H9 (cell line): ENCODE measurements around the gene ACTN2. TPM values are rescaled to one million over a fixed set of nuclear protein-coding genes. Genes with fewer than 3 reads are reported as not detected.

Experiments
- DNase-seq: peaks from one replicate; pipeline ENCODE4 v3.0.0-alpha.2; 2017
- H2AFZ ChIP-seq: one replicate; pipeline ENCODE4 v1.6.1; 2013; ENCODE audit warnings: mild to moderate bottlenecking, low read length, control low read depth, moderate library complexity
- H2AK5ac ChIP-seq: 2 replicates; pipeline ENCODE4 v1.6.1; 2013; ENCODE audit warnings: low read length, control low read depth, mixed read lengths; ENCODE audit not compliant: insufficient read length
- H2BK120ac ChIP-seq: one replicate; pipeline ENCODE4 v1.6.1; 2013; ENCODE audit warnings: low read depth, mild to moderate bottlenecking, low read length, control low read depth, inconsistent platforms; ENCODE audit not compliant: poor library complexity, severe bottlenecking
- H2BK12ac ChIP-seq: 2 replicates; pipeline ENCODE4 v1.6.1; 2013; ENCODE audit warnings: low read length, control low read depth, mixed read lengths, low read depth; ENCODE audit not compliant: insufficient read length
- H2BK15ac ChIP-seq: 2 replicates; pipeline ENCODE4 v1.6.1; 2013; ENCODE audit warnings: low read depth, low read length, control low read depth
- H2BK20ac ChIP-seq: one replicate; pipeline ENCODE4 v1.6.1; 2013; ENCODE audit warnings: low read depth, mild to moderate bottlenecking, low read length, control low read depth, inconsistent platforms; ENCODE audit not compliant: poor library complexity, severe bottlenecking
- H2BK5ac ChIP-seq: 2 replicates; pipeline ENCODE4 v1.6.1; 2013; ENCODE audit warnings: low read length, control low read depth, mixed read lengths; ENCODE audit not compliant: insufficient read length
- H3K14ac ChIP-seq: 2 replicates; pipeline ENCODE4 v1.6.1; 2013; ENCODE audit warnings: low read length, control low read depth; ENCODE audit not compliant: insufficient read depth
- H3K18ac ChIP-seq: 2 replicates; pipeline ENCODE4 v1.6.1; 2013; ENCODE audit warnings: low read depth, mild to moderate bottlenecking, mixed read lengths, low read length, control low read depth; ENCODE audit not compliant: insufficient read length
- H3K23ac ChIP-seq: 2 replicates; pipeline ENCODE4 v1.6.1; 2013; ENCODE audit warnings: low read length, control low read depth, mixed read lengths, low read depth; ENCODE audit not compliant: insufficient read length
- H3K23me2 ChIP-seq: 2 replicates; pipeline ENCODE4 v1.6.1; 2013; ENCODE audit warnings: low read depth, mild to moderate bottlenecking, mixed read lengths, low read length, control low read depth; ENCODE audit not compliant: insufficient read length, poor library complexity, severe bottlenecking
- H3K27ac ChIP-seq: 2 replicates; pipeline ENCODE4 v1.5.1; 2013; ENCODE audit warnings: low read length, control low read depth, mixed read lengths, low read depth; ENCODE audit not compliant: insufficient read length
- H3K27me3 ChIP-seq: 2 replicates; pipeline ENCODE4 v1.6.1; 2013; ENCODE audit warnings: low read length, control low read depth, inconsistent platforms; ENCODE audit not compliant: insufficient read depth
- H3K4ac ChIP-seq: 2 replicates; pipeline ENCODE4 v1.6.1; 2013; ENCODE audit warnings: low read depth, mild to moderate bottlenecking, control low read depth, inconsistent platforms, low read length, moderate library complexity
- H3K4me1 ChIP-seq: 2 replicates; pipeline ENCODE4 v1.6.1; 2013; ENCODE audit warnings: low read length, control low read depth, inconsistent platforms; ENCODE audit not compliant: insufficient read depth
- H3K4me2 ChIP-seq: 2 replicates; pipeline ENCODE4 v1.6.1; 2013; ENCODE audit warnings: low read length, control low read depth, mixed read lengths; ENCODE audit not compliant: insufficient read length, insufficient read depth
- H3K56ac ChIP-seq: 2 replicates; pipeline ENCODE4 v1.6.1; 2013; ENCODE audit warnings: low read depth, mild to moderate bottlenecking, mixed read lengths, low read length, control low read depth; ENCODE audit not compliant: insufficient read length
- H3K79me1 ChIP-seq: 2 replicates; pipeline ENCODE4 v1.6.1; 2013; ENCODE audit warnings: low read depth, mild to moderate bottlenecking, moderate library complexity, low read length, control low read depth, inconsistent platforms; ENCODE audit not compliant: insufficient read depth, poor library complexity, severe bottlenecking
- H3K79me2 ChIP-seq: 2 replicates; pipeline ENCODE4 v1.6.1; 2013; ENCODE audit warnings: low read length, control low read depth, inconsistent platforms; ENCODE audit not compliant: insufficient read depth
- H3K9ac ChIP-seq: 2 replicates; pipeline ENCODE4 v1.6.1; 2013; ENCODE audit warnings: low read length, control low read depth, mixed read lengths; ENCODE audit not compliant: insufficient read length; ENCODE audit errors: extremely low read depth
- H3K9me3 ChIP-seq: one replicate; pipeline ENCODE4 v1.6.1; 2013; ENCODE audit warnings: low read depth, low read length, inconsistent platforms; ENCODE audit not compliant: control insufficient read depth
- H3T11ph ChIP-seq: one replicate; pipeline ENCODE4 v1.6.1; 2013; ENCODE audit warnings: mild to moderate bottlenecking, low read length, control low read depth, inconsistent platforms
- H4K20me1 ChIP-seq: one replicate; pipeline ENCODE4 v1.6.1; 2013; ENCODE audit not compliant: control insufficient read depth, insufficient read length, insufficient read depth
- H4K5ac ChIP-seq: 2 replicates; pipeline ENCODE4 v1.6.1; 2013; ENCODE audit warnings: low read depth, mild to moderate bottlenecking, mixed read lengths, low read length, control low read depth; ENCODE audit not compliant: insufficient read length
- H4K8ac ChIP-seq: replicated peaks from 2 replicates; pipeline ENCODE4 v1.6.1; 2013; ENCODE audit warnings: low read length, control low read depth, mixed read lengths, low read depth; ENCODE audit not compliant: insufficient read length
- H4K91ac ChIP-seq: 2 replicates; pipeline ENCODE4 v1.6.1; 2013; ENCODE audit warnings: low read depth, mild to moderate bottlenecking, moderate library complexity, mixed read lengths, low read length, control low read depth; ENCODE audit not compliant: insufficient read length
- H3K27ac Mint-ChIP-seq, 3 experiments: 2 replicates in 2 of 3; 3 replicates in 1 of 3; pipeline ENCODE4 v1.8.0; 2020 to 2021; ENCODE audit warnings: mixed read lengths in 3 of 3, mild to moderate bottlenecking in 1 of 3, moderate library complexity in 1 of 3
- H3K27me3 Mint-ChIP-seq: 2 replicates; pipeline ENCODE4 v1.8.0; 2021; ENCODE audit warnings: low read depth, mild to moderate bottlenecking, moderate library complexity, mixed read lengths
- H3K36me3 Mint-ChIP-seq, 3 experiments: 2 replicates in 2 of 3; 3 replicates in 1 of 3; pipeline ENCODE4 v1.8.0; 2020 to 2021; ENCODE audit warnings: low read depth in 3 of 3, mixed read lengths in 3 of 3; ENCODE audit not compliant: insufficient read depth in 1 of 3
- H3K4me1 Mint-ChIP-seq, 2 experiments: 2 replicates each; pipeline ENCODE4 v1.8.0; 2020; ENCODE audit warnings: mixed read lengths in 2 of 2
- H3K4me3 Mint-ChIP-seq, 2 experiments: 2 replicates in 1 of 2; 3 replicates in 1 of 2; pipeline ENCODE4 v1.8.0; 2020 to 2021; ENCODE audit warnings: mild to moderate bottlenecking in 2 of 2, mixed read lengths in 2 of 2, moderate library complexity in 1 of 2
- H3K9me3 Mint-ChIP-seq, 2 experiments: 2 replicates in 1 of 2; 3 replicates in 1 of 2; pipeline ENCODE4 v1.8.0; 2020; ENCODE audit warnings: mild to moderate bottlenecking in 2 of 2, mixed read lengths in 2 of 2, moderate library complexity in 1 of 2
- WGBS: extraction: QIAGEN DNeasy Blood & Tissue Kit; methylation state at CpG from one replicate; pipeline ENCODE4 v1.1.7; 2013; ENCODE audit warnings: missing lambda C conversion rate, low lambda C conversion rate, mixed read lengths; ENCODE audit not compliant: insufficient read length; ENCODE audit errors: extremely low coverage; 5-methylcytosine and 5-hydroxymethylcytosine counted together
- total RNA-seq: library from RNA; stranded (reverse); gene quantifications from 2 replicates; pipeline ENCODE4 v1.2.1, GENCODE V29; 2021
- TF ChIP-seq, protein P1 (sequence below): fragments of 200-600 bp; sonication (generic); conservative IDR thresholded peaks from 3 replicates; pipeline ENCODE4 v1.8.0; 2021; ENCODE audit warnings: antibody characterized with exemption, mild to moderate bottlenecking

Gene ACTN2
- total RNA-seq, 1 experiment from 2014 or later: 2.3 TPM

DNA sequence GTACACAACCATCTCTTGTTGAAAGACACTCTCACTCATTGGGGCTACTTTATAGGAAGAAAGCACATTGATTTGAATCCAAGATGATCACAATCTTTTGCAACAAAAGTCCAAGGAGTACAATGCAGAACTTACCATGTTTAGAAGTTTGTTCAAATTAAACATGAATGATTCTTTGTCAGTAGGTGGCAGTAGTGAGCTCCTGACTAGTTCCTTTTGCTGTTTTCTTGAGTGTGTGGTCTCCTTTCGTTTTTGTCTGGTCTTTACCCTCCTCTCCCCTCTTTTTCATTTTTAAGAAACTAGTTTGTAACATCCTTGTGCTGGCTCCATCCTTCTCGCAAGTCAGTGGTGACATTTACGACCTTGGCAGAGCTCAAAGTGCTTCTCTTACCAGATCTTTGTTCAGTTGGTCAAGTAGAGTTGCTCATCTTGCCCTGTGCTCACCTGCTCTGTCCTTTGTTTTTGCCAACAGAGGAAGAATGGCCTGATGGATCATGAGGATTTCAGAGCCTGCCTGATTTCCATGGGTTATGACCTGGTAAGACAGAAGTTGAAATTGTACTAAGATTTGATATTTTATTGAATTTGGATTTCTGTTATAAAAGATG is 73.1 kb downstream of the ACTN2 start:
- Mint-ChIP-seq H3K4me1 (peaks cover 2% of the 10 kb centered on the region in 2 experiments; a peak in 3 of 4 replicates), H3K27ac (peak overlapping the region in 1 of 3 experiments; percentile 61; a peak in 2 of 7 replicates), H3K9me3 (no peaks in the 10 kb centered on the region), H3K36me3 (peaks cover 0 to 6% (median 4%) of the 10 kb centered on the region in 3 experiments; a peak in 5 of 7 replicates), H3K4me3 (0 out of 5 replicates have a peak overlapping the region, but pooled peaks of 1 of the 2 experiments have one; percentile 39), H3K27me3 (no peaks in the 10 kb centered on the region)
- peak overlapping the region; percentile 93 for H2AFZ ChIP-seq
- H2BK120ac ChIP-seq: no peak overlapping the region
- no peak overlapping the region for H4K8ac ChIP-seq
- H2BK12ac ChIP-seq: no peak overlapping the region
- no peaks in the 10 kb centered on the region for H4K20me1 ChIP-seq
- H2BK5ac ChIP-seq: no peak overlapping the region
- H3K9me3 ChIP-seq: no peaks in the 10 kb centered on the region
- H2BK15ac ChIP-seq: no peak overlapping the region
- no peaks in the 10 kb centered on the region for H3K4me1 ChIP-seq
- H3K27me3 ChIP-seq: no peaks in the 10 kb centered on the region
- no peak for DNase-seq
- no CpG with 5 or more reads among the region's 3 CpGs for WGBS
- H2AK5ac ChIP-seq: no peak overlapping the region
- no peak overlapping the region for H3T11ph ChIP-seq
- no peak overlapping the region for H3K4me2 ChIP-seq
- H2BK20ac ChIP-seq: no peak overlapping the region
- H3K4ac ChIP-seq: no peak overlapping the region
- no peak overlapping the region for H3K23ac ChIP-seq
- no peak overlapping the region for H3K9ac ChIP-seq
- H4K91ac ChIP-seq: no peak overlapping the region
- no peaks in the 10 kb centered on the region for H3K79me2 ChIP-seq
- no peaks in the 10 kb centered on the region for H3K79me1 ChIP-seq
- H3K27ac ChIP-seq: no peak overlapping the region
- no peak overlapping the region for H3K18ac ChIP-seq
- H4K5ac ChIP-seq: no peak overlapping the region
- TF ChIP-seq, protein P1, sequence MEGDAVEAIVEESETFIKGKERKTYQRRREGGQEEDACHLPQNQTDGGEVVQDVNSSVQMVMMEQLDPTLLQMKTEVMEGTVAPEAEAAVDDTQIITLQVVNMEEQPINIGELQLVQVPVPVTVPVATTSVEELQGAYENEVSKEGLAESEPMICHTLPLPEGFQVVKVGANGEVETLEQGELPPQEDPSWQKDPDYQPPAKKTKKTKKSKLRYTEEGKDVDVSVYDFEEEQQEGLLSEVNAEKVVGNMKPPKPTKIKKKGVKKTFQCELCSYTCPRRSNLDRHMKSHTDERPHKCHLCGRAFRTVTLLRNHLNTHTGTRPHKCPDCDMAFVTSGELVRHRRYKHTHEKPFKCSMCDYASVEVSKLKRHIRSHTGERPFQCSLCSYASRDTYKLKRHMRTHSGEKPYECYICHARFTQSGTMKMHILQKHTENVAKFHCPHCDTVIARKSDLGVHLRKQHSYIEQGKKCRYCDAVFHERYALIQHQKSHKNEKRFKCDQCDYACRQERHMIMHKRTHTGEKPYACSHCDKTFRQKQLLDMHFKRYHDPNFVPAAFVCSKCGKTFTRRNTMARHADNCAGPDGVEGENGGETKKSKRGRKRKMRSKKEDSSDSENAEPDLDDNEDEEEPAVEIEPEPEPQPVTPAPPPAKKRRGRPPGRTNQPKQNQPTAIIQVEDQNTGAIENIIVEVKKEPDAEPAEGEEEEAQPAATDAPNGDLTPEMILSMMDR: peak; percentile 83
- no peaks in the 10 kb centered on the region for H3K23me2 ChIP-seq
- no peak overlapping the region for H3K14ac ChIP-seq
- no peak overlapping the region for H3K56ac ChIP-seq
